Endothelial cell (in vitro differentiated cells): Measurements from ENCODE around the gene FAM72B. TPM values are rescaled to one million over a fixed set of nuclear protein-coding genes. Genes with fewer than 3 reads are reported as not detected.
A peak's percentile ranks its signal among the peaks of the same experiment; 100 is the strongest.
"Not testable (repeated sequence)": the region's sequence is repeated elsewhere in the genome, so short reads cannot be mapped to it uniquely, and the experiment has no call there.

Source experiments
- DNase-seq: peaks from one replicate; pipeline ENCODE4 v3.0.0; 2021; ENCODE audit warnings: low spot score
- H3K27ac Mint-ChIP-seq: one replicate; pipeline ENCODE4 v1.8.0; 2021; ENCODE audit warnings: mixed read lengths, inconsistent platforms; ENCODE audit not compliant: unreplicated experiment
- H3K27me3 Mint-ChIP-seq: one replicate; pipeline ENCODE4 v1.8.0; 2021; ENCODE audit warnings: mild to moderate bottlenecking, moderate library complexity, mixed read lengths, inconsistent platforms; ENCODE audit not compliant: unreplicated experiment
- H3K36me3 Mint-ChIP-seq: one replicate; pipeline ENCODE4 v1.8.0; 2021; ENCODE audit warnings: mild to moderate bottlenecking, low read depth, mixed read lengths, inconsistent platforms; ENCODE audit not compliant: unreplicated experiment
- H3K4me1 Mint-ChIP-seq: one replicate; pipeline ENCODE4 v1.8.0; 2021; ENCODE audit warnings: mild to moderate bottlenecking, mixed read lengths, inconsistent platforms; ENCODE audit not compliant: unreplicated experiment
- H3K4me3 Mint-ChIP-seq: one replicate; pipeline ENCODE4 v1.8.0; 2021; ENCODE audit warnings: mild to moderate bottlenecking, mixed read lengths, inconsistent platforms; ENCODE audit not compliant: unreplicated experiment
- H3K9me3 Mint-ChIP-seq: one replicate; pipeline ENCODE4 v1.8.0; 2021; ENCODE audit warnings: mixed read lengths, inconsistent platforms; ENCODE audit not compliant: unreplicated experiment
- total RNA-seq: library from RNA; stranded (reverse); fragmentation: NEBNext Ultra II Directional; extraction: Animal tissue kit (Norgen Biotek cat#: 25700); gene quantifications from one replicate; pipeline ENCODE4 v1.2.1, GENCODE V29; 2021; ENCODE audit not compliant: unreplicated experiment

FAM72B gene
- total RNA-seq, 1 donor from 2014 or later: 12.0 TPM

DNA sequence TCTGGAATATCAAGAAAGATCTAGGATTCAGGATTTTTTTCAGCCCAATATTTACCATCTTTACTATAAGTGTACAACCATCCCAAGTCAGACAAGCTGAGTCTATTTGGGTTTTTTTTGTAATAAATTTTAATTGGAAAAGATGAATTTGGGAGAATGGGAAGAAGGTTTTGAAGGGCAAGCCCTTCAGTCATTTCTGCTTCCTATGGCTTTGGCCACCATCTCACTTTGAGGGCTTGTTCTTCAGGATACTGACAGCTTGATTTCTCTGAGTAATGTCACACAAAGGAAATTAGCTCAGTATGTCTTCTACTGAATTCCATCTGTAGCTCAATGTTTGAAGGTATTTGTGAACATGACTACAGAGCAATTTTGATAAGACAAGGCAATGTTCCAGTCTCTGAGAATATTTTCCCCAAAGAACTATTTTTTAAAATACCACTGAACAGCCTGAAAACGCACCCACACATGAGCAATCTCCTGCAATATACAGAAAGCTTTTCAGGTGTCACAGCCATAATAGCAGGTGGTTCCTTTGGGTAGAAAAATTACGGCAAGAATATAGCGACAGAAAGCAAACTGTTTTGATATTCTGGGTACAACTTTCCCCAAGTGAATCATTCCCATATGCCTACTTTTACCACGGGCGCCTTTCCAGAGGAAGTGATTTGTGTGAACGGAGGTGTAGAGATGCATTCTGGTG, 22.8 kb downstream of the FAM72B start:
- H3K4me1 Mint-ChIP-seq, DNase-seq, H3K27me3 Mint-ChIP-seq, H3K4me3 Mint-ChIP-seq, H3K36me3 Mint-ChIP-seq, H3K9me3 Mint-ChIP-seq, H3K27ac Mint-ChIP-seq: not testable (repeated sequence)

DNA sequence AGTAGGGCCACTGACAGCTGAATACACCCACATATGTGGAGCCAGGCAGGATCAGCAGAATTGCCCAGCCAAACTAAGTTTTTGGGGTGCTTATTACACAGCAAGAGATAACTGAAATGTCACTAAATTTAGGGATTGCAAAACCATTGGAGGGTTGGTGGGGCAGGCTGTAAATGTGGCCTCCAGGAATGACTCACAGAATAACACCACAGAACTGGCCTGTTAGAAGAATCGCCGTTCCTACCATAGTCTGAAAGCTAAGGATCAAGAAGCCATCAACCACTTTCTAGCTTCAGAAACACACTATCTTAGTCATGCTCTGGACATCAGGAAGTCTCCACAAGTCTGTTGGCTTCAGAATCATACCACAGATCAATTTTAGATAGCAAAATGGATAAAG, 24.0 kb downstream of the FAM72B start:
- H3K27me3 Mint-ChIP-seq, H3K36me3 Mint-ChIP-seq, H3K9me3 Mint-ChIP-seq, H3K27ac Mint-ChIP-seq, H3K4me3 Mint-ChIP-seq, H3K4me1 Mint-ChIP-seq, DNase-seq: not testable (repeated sequence)

DNA sequence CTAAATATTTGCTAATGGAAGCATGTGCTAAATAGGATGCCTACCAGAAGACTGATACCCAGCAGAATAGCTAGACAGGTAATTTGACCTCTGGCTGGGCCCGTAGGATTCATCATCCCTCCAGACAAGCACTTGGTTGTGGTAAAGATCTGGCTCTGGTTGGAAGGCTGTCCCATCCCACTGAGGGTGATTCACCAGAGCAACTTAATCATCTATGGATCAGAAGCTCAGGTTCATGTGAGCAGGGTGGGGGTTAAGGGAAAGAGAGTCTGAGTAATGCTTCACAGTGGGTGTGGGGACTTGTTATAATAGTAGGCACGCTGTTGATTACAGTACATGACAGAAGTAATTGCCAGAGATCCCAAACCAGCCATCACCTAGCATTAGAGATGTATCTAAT, 26.5 kb downstream of the FAM72B start:
- not testable (repeated sequence) for H3K9me3 Mint-ChIP-seq, H3K4me3 Mint-ChIP-seq, H3K36me3 Mint-ChIP-seq, H3K27ac Mint-ChIP-seq, H3K27me3 Mint-ChIP-seq, DNase-seq, H3K4me1 Mint-ChIP-seq

DNA sequence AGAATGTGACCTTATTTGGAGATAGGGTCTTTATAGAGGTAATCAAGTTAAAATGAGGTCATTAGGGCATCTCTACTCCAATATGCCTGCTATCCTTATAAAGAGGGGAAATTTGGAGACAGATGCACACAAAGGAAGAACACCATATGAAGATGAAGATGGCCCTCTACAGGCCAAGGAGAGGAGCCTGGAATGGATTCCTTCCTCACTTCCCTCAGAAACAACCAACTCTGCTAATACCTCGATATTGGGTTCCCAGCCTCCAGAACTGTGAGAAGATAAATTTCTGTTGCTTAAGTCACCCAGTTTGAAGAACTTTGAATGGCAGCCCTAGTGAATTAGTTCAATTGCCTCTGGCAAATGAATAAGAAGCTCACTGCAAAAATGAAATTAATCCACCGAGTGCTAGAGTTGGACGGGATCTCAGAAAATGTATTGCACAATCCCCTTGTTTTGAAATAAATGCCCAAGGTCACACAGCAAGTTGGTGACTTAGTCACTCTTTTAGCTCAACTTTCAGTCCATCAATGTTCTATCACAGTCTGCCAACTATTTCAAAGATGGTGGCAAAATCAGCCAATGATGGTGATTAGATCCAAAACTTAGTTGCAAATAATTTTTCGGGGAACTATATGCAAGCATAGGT, 27.1 kb downstream of the FAM72B start:
- not testable (repeated sequence) for DNase-seq, H3K4me3 Mint-ChIP-seq, H3K36me3 Mint-ChIP-seq, H3K4me1 Mint-ChIP-seq, H3K27ac Mint-ChIP-seq, H3K9me3 Mint-ChIP-seq, H3K27me3 Mint-ChIP-seq

DNA sequence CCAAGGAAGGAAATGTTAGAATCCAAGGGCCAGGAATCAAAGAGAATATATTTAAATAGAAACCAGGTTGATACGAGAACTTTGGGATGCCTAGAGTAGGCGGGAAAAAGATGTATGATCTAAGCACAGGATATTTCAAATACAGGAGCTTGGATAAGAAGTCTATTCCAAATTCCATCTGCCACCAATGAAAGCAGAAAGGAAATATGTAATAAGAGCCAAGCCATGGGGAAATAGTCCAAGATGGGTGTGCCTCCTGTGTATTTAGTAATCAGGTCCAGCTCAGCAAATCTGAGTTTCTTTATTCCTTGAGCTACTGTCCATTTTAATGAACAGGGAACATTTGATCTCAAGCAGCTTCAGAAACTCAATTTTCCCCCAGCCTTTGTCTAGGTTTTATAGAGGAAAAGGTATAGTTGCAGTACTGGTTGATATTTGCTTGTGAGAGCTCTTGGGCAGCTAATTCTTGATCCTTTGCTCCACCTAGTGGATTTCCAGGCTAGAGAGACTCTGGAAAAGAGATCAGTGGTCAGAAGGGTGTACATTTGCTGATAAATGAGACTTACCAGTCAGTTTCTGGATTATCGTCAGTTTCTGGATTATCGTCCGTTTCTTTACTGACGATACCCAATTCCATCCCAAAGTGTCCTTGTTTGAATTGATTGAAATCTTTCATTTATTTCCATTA, 28.3 kb downstream of the FAM72B start:
- not testable (repeated sequence) for H3K27me3 Mint-ChIP-seq, H3K9me3 Mint-ChIP-seq, H3K36me3 Mint-ChIP-seq, H3K27ac Mint-ChIP-seq, H3K4me3 Mint-ChIP-seq, H3K4me1 Mint-ChIP-seq
- DNase-seq: peak; percentile 4

DNA sequence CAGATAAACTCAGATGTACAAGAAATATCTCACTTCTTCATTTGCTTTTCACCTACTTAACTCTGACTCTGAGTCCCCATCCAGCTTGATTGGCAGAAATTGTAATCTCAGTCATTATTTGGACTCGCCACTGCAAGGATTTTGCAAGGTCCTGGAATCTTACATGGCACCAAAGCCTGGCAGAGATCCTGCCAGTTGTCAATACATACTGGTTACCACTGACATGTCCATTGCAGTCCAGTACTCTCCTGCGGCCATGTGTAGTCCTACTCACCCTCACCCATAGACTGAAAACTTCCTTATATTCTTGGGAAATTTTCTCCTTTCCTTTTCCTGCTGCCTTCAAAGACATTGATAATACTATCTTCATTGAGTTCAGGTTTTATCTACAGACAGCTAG, 29.3 kb downstream of the FAM72B start:
- not testable (repeated sequence) for H3K4me1 Mint-ChIP-seq, H3K36me3 Mint-ChIP-seq, H3K4me3 Mint-ChIP-seq

DNA sequence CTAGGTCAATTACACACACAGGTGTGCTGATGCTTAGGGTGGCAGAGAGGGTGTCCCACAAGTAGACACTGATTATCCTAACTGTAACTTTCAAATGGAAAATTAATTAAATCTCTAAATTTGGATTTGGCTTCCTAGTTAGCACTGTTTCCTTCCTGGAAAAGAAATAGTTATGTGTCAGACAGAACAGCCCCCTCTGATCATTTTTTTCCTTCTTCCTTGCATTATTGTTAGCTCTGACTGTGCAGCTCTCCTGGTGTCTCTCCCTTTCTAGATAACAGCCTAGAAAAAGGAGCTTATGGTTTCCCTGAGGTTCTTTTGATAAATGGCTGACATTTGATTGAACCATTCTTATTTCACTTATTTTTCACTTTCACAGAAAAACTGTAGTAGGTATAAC, 31.4 kb downstream of the FAM72B start:
- H3K4me1 Mint-ChIP-seq, H3K27ac Mint-ChIP-seq, H3K27me3 Mint-ChIP-seq, H3K36me3 Mint-ChIP-seq, DNase-seq, H3K4me3 Mint-ChIP-seq, H3K9me3 Mint-ChIP-seq: not testable (repeated sequence)

More for the DNA sequence above, 29.3 kb downstream of the FAM72B start:
- H3K9me3 Mint-ChIP-seq, DNase-seq, H3K27ac Mint-ChIP-seq, H3K27me3 Mint-ChIP-seq: not testable (repeated sequence)

DNA sequence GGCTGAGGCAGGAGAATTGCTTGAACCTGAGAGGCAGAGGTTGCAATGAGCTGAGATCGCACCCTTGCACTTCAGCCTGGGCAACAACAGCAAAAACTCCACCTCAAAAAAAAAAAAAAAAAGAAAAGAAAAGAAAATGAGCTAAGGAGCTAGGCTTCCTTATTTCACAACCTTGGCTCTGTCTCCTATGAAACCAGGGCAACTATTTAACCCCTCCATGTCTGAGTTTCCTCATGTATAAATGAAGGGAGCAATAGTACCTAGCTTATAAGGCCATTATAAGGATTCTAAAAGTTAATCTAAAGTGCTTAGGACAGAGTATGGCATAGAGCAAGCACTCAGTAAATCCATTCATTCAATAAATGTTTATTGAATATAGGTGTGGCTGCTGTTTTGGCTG, 32.8 kb downstream of the FAM72B start:
- not testable (repeated sequence) for H3K4me1 Mint-ChIP-seq, H3K27ac Mint-ChIP-seq, H3K27me3 Mint-ChIP-seq, H3K36me3 Mint-ChIP-seq, H3K9me3 Mint-ChIP-seq, H3K4me3 Mint-ChIP-seq, DNase-seq

DNA sequence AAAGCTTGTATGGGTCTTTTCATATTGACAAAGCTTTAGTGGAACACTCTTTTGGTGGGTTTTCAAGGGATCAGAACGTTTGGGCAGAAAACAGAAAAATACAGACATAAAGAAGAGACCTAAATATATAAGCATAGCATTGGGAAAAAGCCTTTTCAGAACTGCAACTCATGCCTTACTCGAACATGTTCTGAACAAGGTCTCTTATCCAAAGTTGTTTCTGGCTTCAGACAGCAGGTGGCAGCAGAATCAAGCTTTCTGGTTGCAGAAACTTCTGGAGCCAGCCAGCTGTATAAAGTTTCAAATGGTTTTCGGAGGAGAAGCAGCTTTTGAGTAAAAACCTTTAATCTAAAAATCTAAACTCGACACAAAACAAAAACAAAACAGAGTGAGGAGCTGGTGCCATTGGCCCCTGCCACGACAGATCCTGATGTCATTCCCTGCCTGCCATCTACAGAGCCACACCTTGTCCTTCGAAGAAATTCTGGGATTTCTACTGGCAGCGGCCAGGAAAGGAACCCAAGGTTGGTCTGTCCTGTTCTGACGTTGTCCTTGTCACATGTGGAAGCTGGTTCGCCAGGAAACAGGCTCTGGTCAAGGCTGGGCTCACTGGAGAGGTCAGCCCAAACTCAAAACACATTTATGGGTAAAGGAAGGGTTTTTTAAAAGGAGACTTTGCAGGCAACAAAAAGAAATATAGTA, 35.5 kb downstream of the FAM72B start:
- not testable (repeated sequence) for H3K36me3 Mint-ChIP-seq, H3K27me3 Mint-ChIP-seq, H3K27ac Mint-ChIP-seq, DNase-seq, H3K4me3 Mint-ChIP-seq, H3K4me1 Mint-ChIP-seq, H3K9me3 Mint-ChIP-seq

DNA sequence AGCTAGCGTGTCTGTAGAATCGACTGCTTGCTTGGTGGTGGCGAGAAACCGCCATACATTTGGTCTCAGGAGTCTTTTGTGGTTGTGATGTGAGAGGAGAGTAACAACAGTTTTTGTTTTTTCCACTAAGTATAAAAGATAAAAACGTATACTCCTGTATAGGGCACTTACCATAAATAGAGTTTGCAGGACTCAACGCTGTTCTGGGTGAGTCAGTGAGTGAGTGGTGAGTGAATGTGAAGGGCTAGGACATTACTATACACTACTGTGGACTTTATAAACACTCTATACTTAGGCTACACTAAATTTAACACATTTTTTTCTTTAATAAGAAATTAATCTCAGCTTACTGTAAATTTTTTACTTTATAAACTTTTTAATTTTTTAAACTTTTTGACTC, 43.7 kb downstream of the FAM72B start:
- not testable (repeated sequence) for H3K27ac Mint-ChIP-seq, H3K36me3 Mint-ChIP-seq, H3K4me3 Mint-ChIP-seq

DNA sequence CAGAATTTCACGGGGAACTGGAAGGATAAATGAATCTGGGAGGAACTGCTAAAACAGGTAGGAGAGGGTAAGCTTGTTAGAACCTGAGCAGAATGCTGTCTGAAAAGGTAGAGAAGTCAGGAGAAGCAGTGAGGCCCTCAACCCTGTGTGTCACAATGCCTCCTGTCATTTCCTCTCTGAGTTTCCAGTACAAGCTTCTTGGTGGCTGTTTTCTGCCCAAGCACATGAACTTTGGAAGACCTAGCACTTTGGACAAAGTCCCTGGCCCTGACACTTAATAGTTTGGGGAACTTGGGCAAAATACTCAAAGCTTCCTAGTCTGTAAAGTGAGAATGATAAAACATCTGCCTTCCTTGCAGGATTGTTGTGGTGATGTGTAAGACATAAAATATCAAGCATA, 52.6 kb downstream of the FAM72B start:
- not testable (repeated sequence) for H3K36me3 Mint-ChIP-seq, H3K9me3 Mint-ChIP-seq, H3K4me3 Mint-ChIP-seq, H3K4me1 Mint-ChIP-seq, H3K27ac Mint-ChIP-seq, DNase-seq, H3K27me3 Mint-ChIP-seq

More for the DNA sequence above, 43.7 kb downstream of the FAM72B start:
- not testable (repeated sequence) for H3K27me3 Mint-ChIP-seq, H3K9me3 Mint-ChIP-seq, DNase-seq, H3K4me1 Mint-ChIP-seq

DNA sequence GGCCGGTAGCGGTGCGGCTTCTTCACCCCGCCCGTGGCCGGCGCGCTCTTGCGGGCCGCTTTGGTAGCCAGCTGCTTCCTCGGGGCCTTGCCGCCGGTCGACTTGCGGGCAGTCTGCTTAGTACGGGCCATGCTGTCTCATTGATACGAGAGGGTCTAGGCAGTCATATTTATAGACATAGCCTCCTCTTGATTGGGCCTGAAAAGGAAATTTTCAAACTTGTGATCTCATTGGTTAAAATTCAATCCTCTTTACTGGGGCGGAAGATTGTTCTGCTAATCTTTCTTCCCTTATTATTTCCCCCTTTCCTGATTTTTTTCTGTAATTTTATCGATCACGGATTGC, 65.7 kb downstream of the FAM72B start:
- not testable (repeated sequence) for H3K4me1 Mint-ChIP-seq, H3K27me3 Mint-ChIP-seq, DNase-seq, H3K4me3 Mint-ChIP-seq, H3K36me3 Mint-ChIP-seq, H3K27ac Mint-ChIP-seq, H3K9me3 Mint-ChIP-seq
